Measurements from ENCODE around the gene POLR2A.

- TF ChIP-seq GABPA (IDR thresholded peaks at IDR 0.05; ENCODE audit: low read depth), result no peak
- TF ChIP-seq CBFB (IDR thresholded peaks at IDR 0.05; ENCODE audit: low read depth), result no peak
- TF ChIP-seq CTCF (IDR thresholded peaks at IDR 0.05 in 2 of 3, conservative IDR thresholded peaks at IDR 0.05 in 1 of 3; ENCODE audit: control insufficient read depth in 2 of 3, extremely low read depth in 1 of 3, insufficient read depth in 1 of 3, low read depth in 3 of 3, low read length in 3 of 3), result no peak
- no peak for TF ChIP-seq ATF2 (IDR thresholded peaks at IDR 0.05; ENCODE audit: low read length)
- no peak for TF ChIP-seq YY1 (IDR thresholded peaks at IDR 0.05; ENCODE audit: low read depth, low read length)
- no peak for TF ChIP-seq POLR2A (IDR thresholded peaks at IDR 0.05; ENCODE audit: low read depth, low read length)
- TF ChIP-seq ETV6 (conservative IDR thresholded peaks at IDR 0.05 in 1 of 2, IDR thresholded peaks at IDR 0.05 in 1 of 2; ENCODE audit: borderline replicate concordance in 1 of 2, low read depth in 1 of 2), result no peak
- no peak for TF ChIP-seq EZH2 (IDR thresholded peaks at IDR 0.05; ENCODE audit: borderline replicate concordance, control insufficient read depth, low read depth, low read length)
- no peak for TF ChIP-seq TAF1 (IDR thresholded peaks at IDR 0.05; ENCODE audit: borderline replicate concordance, low read depth, low read length)
- TF ChIP-seq POLR2AphosphoS5 (IDR thresholded peaks at IDR 0.05; ENCODE audit: low read length), result no peak
- no peak for TF ChIP-seq ZNF384 (IDR thresholded peaks at IDR 0.05; ENCODE audit: borderline replicate concordance, low read depth, low read length)
Measured at GRCh38 chr17:7466318-7466638, 17.9 kb upstream of the POLR2A start.

Measured in GM12878 (cell line).